ENCODE measurements around the gene FAP. TPM values are rescaled to one million over a fixed set of nuclear protein-coding genes. Genes with fewer than 3 reads are reported as not detected.

FAP gene
- polyA plus RNA-seq, 2 donors = 0.95 to 1.7 TPM

GRCh38 chr2:162230761-162231160 lies 12.5 kb downstream of the FAP start:
- no peak overlapping the region for H3K4me3 ChIP-seq (ENCODE audit: low read depth in 1 of 2, low read length in 2 of 2)
- peaks cover 0 to 3% of the 10 kb centered on the region in 2 donors for H3K9me3 ChIP-seq (ENCODE audit: control insufficient read depth in 2 of 2, insufficient read depth in 1 of 2, low read depth in 1 of 2, low read length in 1 of 2)
- H3K27ac ChIP-seq (ENCODE audit: low read depth in 2 of 2, low read length in 1 of 2) = no peak overlapping the region
- H3K27me3 ChIP-seq (ENCODE audit: control insufficient read depth in 1 of 2, insufficient read depth in 2 of 2, low read length in 2 of 2) = no peaks in the 10 kb centered on the region
- no peaks in the 10 kb centered on the region for H3K4me1 ChIP-seq (ENCODE audit: control insufficient read depth in 2 of 2, insufficient read depth in 2 of 2, low read length in 1 of 2)
- 39 to 66% methylated on average over 1 of the region's 1 CpG for WGBS, 2 donors
- no peaks in the 10 kb centered on the region for H3K36me3 ChIP-seq (ENCODE audit: control insufficient read depth in 2 of 2, insufficient read depth in 2 of 2, low read length in 1 of 2)

DNA sequence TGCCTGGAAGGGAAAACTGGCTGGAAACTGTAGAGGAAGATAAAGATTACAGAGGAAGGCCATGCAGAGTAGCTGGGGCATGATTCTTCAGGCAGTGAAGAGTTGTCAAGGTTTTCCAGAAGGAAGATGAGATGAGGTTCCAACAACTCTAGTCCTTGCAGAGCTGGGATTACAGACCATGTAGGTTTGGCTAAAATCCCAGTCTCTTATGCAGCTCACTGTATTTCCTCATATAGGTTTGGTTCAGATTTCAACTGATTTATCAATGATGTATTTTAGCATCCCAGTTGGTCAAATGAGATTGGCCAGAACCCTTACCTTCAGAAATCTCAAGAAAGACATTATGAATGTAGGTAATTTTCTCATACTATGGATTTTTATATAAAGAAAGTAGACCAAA lies 16.4 kb downstream of the FAP start:
- Histone ChIP-seq H3K4me3 (ENCODE audit: low read depth in 1 of 2, low read length in 2 of 2) (no peak overlapping the region), H3K27me3 (ENCODE audit: control insufficient read depth in 1 of 2, insufficient read depth in 2 of 2, low read length in 2 of 2) (no peaks in the 10 kb centered on the region), H3K4me1 (ENCODE audit: control insufficient read depth in 2 of 2, insufficient read depth in 2 of 2, low read length in 1 of 2) (no peaks in the 10 kb centered on the region), H3K27ac (ENCODE audit: low read depth in 2 of 2, low read length in 1 of 2) (no peak overlapping the region), H3K9me3 (ENCODE audit: control insufficient read depth in 2 of 2, insufficient read depth in 1 of 2, low read depth in 1 of 2, low read length in 1 of 2) (no peaks in the 10 kb centered on the region), H3K36me3 (ENCODE audit: control insufficient read depth in 2 of 2, insufficient read depth in 2 of 2, low read length in 1 of 2) (no peaks in the 10 kb centered on the region)

DNA sequence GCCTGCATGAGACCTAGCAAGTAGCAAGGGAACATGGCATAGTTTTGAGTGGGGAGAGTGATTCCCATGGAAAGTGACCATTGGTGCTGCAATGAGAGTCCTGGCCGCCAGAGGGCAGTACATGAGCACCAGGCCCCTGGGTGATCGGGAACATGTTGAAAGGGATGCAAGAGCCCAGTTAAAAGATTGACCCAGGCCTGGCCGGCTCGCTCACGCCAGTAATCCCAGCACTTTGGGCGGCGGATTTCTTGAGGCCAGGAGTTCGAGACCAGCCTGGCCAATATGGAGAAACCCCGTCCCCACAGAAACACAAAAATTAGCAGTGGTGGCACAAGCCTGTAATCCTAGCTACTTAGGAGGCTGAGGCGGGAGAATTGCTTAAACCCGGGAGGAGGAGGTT lies 22.2 kb downstream of the FAP start:
- Histone ChIP-seq H3K9me3 (ENCODE audit: control insufficient read depth in 2 of 2, insufficient read depth in 1 of 2, low read depth in 1 of 2, low read length in 1 of 2) (no peaks in the 10 kb centered on the region), H3K4me3 (ENCODE audit: low read depth in 1 of 2, low read length in 2 of 2) (no peak overlapping the region), H3K4me1 (ENCODE audit: control insufficient read depth in 2 of 2, insufficient read depth in 2 of 2, low read length in 1 of 2) (peaks cover 0 to 2% of the 10 kb centered on the region in 2 donors), H3K27ac (ENCODE audit: low read depth in 2 of 2, low read length in 1 of 2) (no peak overlapping the region), H3K27me3 (ENCODE audit: control insufficient read depth in 1 of 2, insufficient read depth in 2 of 2, low read length in 2 of 2) (no peaks in the 10 kb centered on the region), H3K36me3 (ENCODE audit: control insufficient read depth in 2 of 2, insufficient read depth in 2 of 2, low read length in 1 of 2) (no peaks in the 10 kb centered on the region)
- WGBS, 2 donors = 54 to 57% methylated on average over 11 of the region's 11 CpGs

DNA sequence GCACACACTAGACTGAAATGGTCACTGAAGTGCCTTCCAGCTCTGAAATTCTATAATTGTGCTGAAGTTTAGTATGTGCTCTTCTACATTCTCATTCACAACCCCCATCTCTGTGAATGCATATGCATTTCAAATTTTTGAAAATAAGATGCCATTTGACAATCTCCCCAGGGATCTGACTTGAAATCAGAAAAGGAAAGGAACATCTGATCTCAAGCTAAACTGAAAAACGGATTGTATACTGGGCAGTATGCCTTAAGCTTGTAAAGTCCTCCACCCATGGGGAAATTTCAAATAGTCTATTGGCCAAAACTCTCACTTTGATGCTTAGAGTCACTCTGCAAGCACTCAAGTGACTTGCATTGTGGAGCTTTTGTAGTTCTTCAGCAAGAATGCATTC lies 22.9 kb downstream of the FAP start:
- H3K4me3 ChIP-seq (ENCODE audit: low read depth in 1 of 2, low read length in 2 of 2) = no peak overlapping the region
- H3K4me1 ChIP-seq (ENCODE audit: control insufficient read depth in 2 of 2, insufficient read depth in 2 of 2, low read length in 1 of 2) = peaks cover 0 to 2% of the 10 kb centered on the region in 2 donors
- 47 to 53% methylated on average over 1 of the region's 1 CpG for WGBS, 2 donors
- H3K36me3 ChIP-seq (ENCODE audit: control insufficient read depth in 2 of 2, insufficient read depth in 2 of 2, low read length in 1 of 2) = no peaks in the 10 kb centered on the region
- H3K27me3 ChIP-seq (ENCODE audit: control insufficient read depth in 1 of 2, insufficient read depth in 2 of 2, low read length in 2 of 2) = no peaks in the 10 kb centered on the region
- no peaks in the 10 kb centered on the region for H3K9me3 ChIP-seq (ENCODE audit: control insufficient read depth in 2 of 2, insufficient read depth in 1 of 2, low read depth in 1 of 2, low read length in 1 of 2)
- no peak overlapping the region for H3K27ac ChIP-seq (ENCODE audit: low read depth in 2 of 2, low read length in 1 of 2)

GRCh38 chr2:162219426-162219825 lies 23.8 kb downstream of the FAP start:
- Histone ChIP-seq H3K36me3 (ENCODE audit: control insufficient read depth in 2 of 2, insufficient read depth in 2 of 2, low read length in 1 of 2) (no peaks in the 10 kb centered on the region), H3K27me3 (ENCODE audit: control insufficient read depth in 1 of 2, insufficient read depth in 2 of 2, low read length in 2 of 2) (no peaks in the 10 kb centered on the region), H3K4me1 (ENCODE audit: control insufficient read depth in 2 of 2, insufficient read depth in 2 of 2, low read length in 1 of 2) (peaks cover 0 to 2% of the 10 kb centered on the region in 2 donors), H3K27ac (ENCODE audit: low read depth in 2 of 2, low read length in 1 of 2) (no peak overlapping the region), H3K9me3 (ENCODE audit: control insufficient read depth in 2 of 2, insufficient read depth in 1 of 2, low read depth in 1 of 2, low read length in 1 of 2) (no peaks in the 10 kb centered on the region), H3K4me3 (ENCODE audit: low read depth in 1 of 2, low read length in 2 of 2) (no peak overlapping the region)
- WGBS, 2 donors = 69 to 72% methylated on average over 4 of the region's 4 CpGs

GRCh38 chr2:162217598-162217997 lies 25.6 kb downstream of the FAP start:
- Histone ChIP-seq H3K27me3 (ENCODE audit: control insufficient read depth in 1 of 2, insufficient read depth in 2 of 2, low read length in 2 of 2) (no peaks in the 10 kb centered on the region), H3K9me3 (ENCODE audit: control insufficient read depth in 2 of 2, insufficient read depth in 1 of 2, low read depth in 1 of 2, low read length in 1 of 2) (no peaks in the 10 kb centered on the region), H3K4me1 (ENCODE audit: control insufficient read depth in 2 of 2, insufficient read depth in 2 of 2, low read length in 1 of 2) (peaks cover 0 to 2% of the 10 kb centered on the region in 2 donors), H3K4me3 (ENCODE audit: low read depth in 1 of 2, low read length in 2 of 2) (no peak overlapping the region), H3K27ac (ENCODE audit: low read depth in 2 of 2, low read length in 1 of 2) (no peak overlapping the region), H3K36me3 (ENCODE audit: control insufficient read depth in 2 of 2, insufficient read depth in 2 of 2, low read length in 1 of 2) (no peaks in the 10 kb centered on the region)
- 80 to 89% methylated on average over 1 of the region's 1 CpG for WGBS, 2 donors

DNA sequence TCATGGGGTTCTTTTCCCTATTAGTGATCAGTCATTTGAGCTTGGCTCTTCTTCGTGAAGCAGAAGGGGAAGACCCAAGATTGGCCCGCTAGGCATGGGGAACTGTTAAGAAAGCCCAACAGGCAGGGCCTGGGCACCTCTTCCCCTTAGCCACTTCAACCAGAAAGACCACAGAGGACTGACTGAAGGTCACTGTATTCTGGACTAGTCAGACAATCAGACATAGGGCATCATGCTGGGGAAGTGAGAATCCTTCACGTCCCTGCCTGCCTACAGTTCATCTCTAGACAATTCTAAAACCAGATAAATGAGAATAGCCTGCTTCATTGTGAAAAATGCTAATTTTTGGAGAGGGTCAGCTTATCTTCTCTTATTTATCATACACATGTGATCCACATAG lies 28.1 kb downstream of the FAP start:
- no peaks in the 10 kb centered on the region for H3K27me3 ChIP-seq (ENCODE audit: control insufficient read depth in 1 of 2, insufficient read depth in 2 of 2, low read length in 2 of 2)
- H3K9me3 ChIP-seq (ENCODE audit: control insufficient read depth in 2 of 2, insufficient read depth in 1 of 2, low read depth in 1 of 2, low read length in 1 of 2) = no peaks in the 10 kb centered on the region
- no peaks in the 10 kb centered on the region for H3K36me3 ChIP-seq (ENCODE audit: control insufficient read depth in 2 of 2, insufficient read depth in 2 of 2, low read length in 1 of 2)
- H3K4me1 ChIP-seq (ENCODE audit: control insufficient read depth in 2 of 2, insufficient read depth in 2 of 2, low read length in 1 of 2) = no peaks in the 10 kb centered on the region
- WGBS, 2 donors = 74 to 91% methylated on average over 3 of the region's 3 CpGs
- H3K27ac ChIP-seq (ENCODE audit: low read depth in 2 of 2, low read length in 1 of 2) = no peak overlapping the region
- H3K4me3 ChIP-seq (ENCODE audit: low read depth in 1 of 2, low read length in 2 of 2) = no peak overlapping the region

DNA sequence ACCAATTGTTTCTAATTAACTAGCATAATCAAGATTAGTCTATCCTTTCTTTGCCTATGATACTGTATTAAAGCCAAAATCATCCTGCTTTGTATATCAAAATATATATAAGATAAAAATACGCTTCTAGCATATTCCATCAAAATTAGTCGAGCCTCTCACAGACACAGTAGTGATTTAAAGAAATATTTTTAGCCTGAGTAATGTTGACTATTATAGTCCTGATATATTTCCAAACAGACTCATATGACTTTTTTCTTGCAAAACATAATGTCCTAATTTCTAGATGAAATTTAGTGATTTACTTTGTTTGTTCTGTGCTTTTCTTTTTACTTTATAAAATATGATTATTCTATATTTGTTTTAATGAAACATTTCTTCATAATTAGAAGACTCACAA lies 30.9 kb downstream of the FAP start:
- H3K4me1 ChIP-seq (ENCODE audit: control insufficient read depth in 2 of 2, insufficient read depth in 2 of 2, low read length in 1 of 2) = no peaks in the 10 kb centered on the region
- no peak overlapping the region for H3K27ac ChIP-seq (ENCODE audit: low read depth in 2 of 2, low read length in 1 of 2)
- 66 to 78% methylated on average over 2 of the region's 2 CpGs for WGBS, 2 donors
- no peaks in the 10 kb centered on the region for H3K9me3 ChIP-seq (ENCODE audit: control insufficient read depth in 2 of 2, insufficient read depth in 1 of 2, low read depth in 1 of 2, low read length in 1 of 2)
- H3K27me3 ChIP-seq (ENCODE audit: control insufficient read depth in 1 of 2, insufficient read depth in 2 of 2, low read length in 2 of 2) = no peaks in the 10 kb centered on the region
- no peaks in the 10 kb centered on the region for H3K36me3 ChIP-seq (ENCODE audit: control insufficient read depth in 2 of 2, insufficient read depth in 2 of 2, low read length in 1 of 2)
- H3K4me3 ChIP-seq (ENCODE audit: low read depth in 1 of 2, low read length in 2 of 2) = no peak overlapping the region

DNA sequence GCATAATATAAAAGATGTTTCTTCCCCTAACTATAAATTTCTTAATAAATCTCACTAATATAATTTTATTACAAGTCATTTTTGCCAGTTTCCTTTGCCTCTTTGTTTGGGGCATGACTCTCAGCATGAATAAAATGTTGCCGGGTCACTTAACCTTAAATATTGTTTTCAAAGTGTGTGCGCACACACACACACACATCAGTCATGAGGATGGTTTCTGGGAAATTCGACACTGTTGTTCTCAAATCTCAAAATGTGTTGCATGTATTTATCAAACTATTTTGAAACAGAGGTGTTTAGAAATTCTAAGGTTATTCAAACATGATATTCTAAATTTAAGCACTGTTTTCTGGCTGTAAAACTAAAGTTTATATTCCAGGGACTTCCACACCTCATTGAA lies 31.5 kb downstream of the FAP start:
- Histone ChIP-seq H3K27me3 (ENCODE audit: control insufficient read depth in 1 of 2, insufficient read depth in 2 of 2, low read length in 2 of 2) (no peaks in the 10 kb centered on the region), H3K36me3 (ENCODE audit: control insufficient read depth in 2 of 2, insufficient read depth in 2 of 2, low read length in 1 of 2) (no peaks in the 10 kb centered on the region), H3K4me1 (ENCODE audit: control insufficient read depth in 2 of 2, insufficient read depth in 2 of 2, low read length in 1 of 2) (no peaks in the 10 kb centered on the region), H3K27ac (ENCODE audit: low read depth in 2 of 2, low read length in 1 of 2) (no peak overlapping the region), H3K4me3 (ENCODE audit: low read depth in 1 of 2, low read length in 2 of 2) (no peak overlapping the region), H3K9me3 (ENCODE audit: control insufficient read depth in 2 of 2, insufficient read depth in 1 of 2, low read depth in 1 of 2, low read length in 1 of 2) (no peaks in the 10 kb centered on the region)
- WGBS, 2 donors = 68 to 81% methylated on average over 3 of the region's 3 CpGs

GRCh38 chr2:162210385-162210784 lies 32.9 kb downstream of the FAP start:
- H3K36me3 ChIP-seq (ENCODE audit: control insufficient read depth in 2 of 2, insufficient read depth in 2 of 2, low read length in 1 of 2) = no peaks in the 10 kb centered on the region
- H3K9me3 ChIP-seq (ENCODE audit: control insufficient read depth in 2 of 2, insufficient read depth in 1 of 2, low read depth in 1 of 2, low read length in 1 of 2) = no peaks in the 10 kb centered on the region
- H3K27ac ChIP-seq (ENCODE audit: low read depth in 2 of 2, low read length in 1 of 2) = no peak overlapping the region
- no peaks in the 10 kb centered on the region for H3K27me3 ChIP-seq (ENCODE audit: control insufficient read depth in 1 of 2, insufficient read depth in 2 of 2, low read length in 2 of 2)
- H3K4me3 ChIP-seq (ENCODE audit: low read depth in 1 of 2, low read length in 2 of 2) = no peak overlapping the region
- H3K4me1 ChIP-seq (ENCODE audit: control insufficient read depth in 2 of 2, insufficient read depth in 2 of 2, low read length in 1 of 2) = no peaks in the 10 kb centered on the region

Data from esophagus (tissue), 2 donors.